IMR-90 (cell line): Measurements from ENCODE around the gene TUBGCP2. TPM values are rescaled to one million over a fixed set of nuclear protein-coding genes. Genes with fewer than 3 reads are reported as not detected.
A peak's percentile ranks its signal among the peaks of the same experiment; 100 is the strongest.

Source experiments
- ATAC-seq: fragments of 200-7000 bp; cut with Tn5 transposase; 2 replicates; pipeline ENCODE4 v1.9.1; 2020; ENCODE audit warnings: low read depth, mild to moderate bottlenecking, moderate library complexity
- BruUV-seq: library from RNA; stranded (reverse); fragments of 400-500 nt; replicated peaks from 2 replicates; lab custom pipeline; 2021; lab: Mats Ljungman, UMichigan
- CTCF ChIA-PET: fragments of 300-600 bp; formaldehyde crosslinking; extraction: SDS; loops from one replicate; lab custom pipeline; 2021; ENCODE audit warnings: antibody characterized with exemption; lab: Yijun Ruan, JAX
- POLR2A ChIA-PET: fragments of 300-600 bp; sonication (Branson Sonifier 250); formaldehyde crosslinking; loops from one replicate; lab custom pipeline; 2022; ENCODE audit warnings: antibody characterized with exemption; ENCODE audit not compliant: unreplicated experiment; lab: Charles Lee
- DNase-seq: peaks from one replicate; pipeline ENCODE4 v3.0.0; 2013
- H2AFZ ChIP-seq: replicated peaks from 2 replicates; pipeline ENCODE3; 2013; ENCODE audit warnings: low read length, mild to moderate bottlenecking; ENCODE audit not compliant: poor library complexity
- H2AK5ac ChIP-seq: 2 replicates; pipeline ENCODE4 v1.6.1; 2013; ENCODE audit warnings: low read depth, low read length, inconsistent platforms
- H2AK9ac ChIP-seq: replicated peaks from 2 replicates; pipeline ENCODE3; 2013; ENCODE audit warnings: mild to moderate bottlenecking, low read depth, low read length, moderate library complexity; ENCODE audit not compliant: poor library complexity
- H2BK120ac ChIP-seq: 2 replicates; pipeline ENCODE4 v1.6.1; 2013; ENCODE audit warnings: low read depth, low read length, inconsistent platforms
- H2BK15ac ChIP-seq: 3 replicates; pipeline ENCODE4 v1.6.1; 2013; ENCODE audit warnings: low read depth, low read length, inconsistent platforms
- H2BK20ac ChIP-seq: 2 replicates; pipeline ENCODE4 v1.6.1; 2013; ENCODE audit warnings: low read depth, mild to moderate bottlenecking, inconsistent platforms, low read length, moderate library complexity
- H2BK5ac ChIP-seq: 2 replicates; pipeline ENCODE4 v1.6.1; 2013; ENCODE audit warnings: mild to moderate bottlenecking, low read depth, low read length, inconsistent platforms; ENCODE audit not compliant: poor library complexity, severe bottlenecking
- H3K14ac ChIP-seq: replicated peaks from 2 replicates; pipeline ENCODE4 v1.6.1; 2013; ENCODE audit warnings: low read depth, low read length, inconsistent platforms
- H3K18ac ChIP-seq: 2 replicates; pipeline ENCODE4 v1.6.1; 2013; ENCODE audit warnings: low read depth, low read length, control low read depth
- H3K23ac ChIP-seq: 2 replicates; pipeline ENCODE4 v1.6.1; 2013; ENCODE audit warnings: low read depth, low read length, inconsistent platforms
- H3K27ac ChIP-seq: 2 replicates; pipeline ENCODE4 v1.5.1; 2013; ENCODE audit warnings: mild to moderate bottlenecking, control low read depth, low read length; ENCODE audit not compliant: insufficient read depth
- H3K27me3 ChIP-seq: 2 replicates; pipeline ENCODE4 v1.6.1; 2013; ENCODE audit warnings: low read length; ENCODE audit not compliant: control insufficient read depth, insufficient read depth
- H3K36me3 ChIP-seq: 2 replicates; pipeline ENCODE4 v1.6.1; 2013; ENCODE audit warnings: low read length, mixed read lengths; ENCODE audit not compliant: control insufficient read depth, insufficient read depth
- H3K4ac ChIP-seq: 2 replicates; pipeline ENCODE4 v1.6.1; 2013; ENCODE audit warnings: low read depth, low read length, inconsistent platforms
- H3K4me1 ChIP-seq: 2 replicates; pipeline ENCODE4 v1.6.1; 2013; ENCODE audit warnings: low read length, mixed read lengths; ENCODE audit not compliant: control insufficient read depth, insufficient read depth
- H3K4me2 ChIP-seq: 2 replicates; pipeline ENCODE4 v1.6.1; 2013; ENCODE audit warnings: low read depth, mild to moderate bottlenecking, control low read depth, low read length, moderate library complexity
- H3K4me3 ChIP-seq: 2 replicates; pipeline ENCODE4 v1.5.1; 2013; ENCODE audit warnings: low read depth, mild to moderate bottlenecking, control low read depth, low read length, moderate library complexity; ENCODE audit not compliant: insufficient read depth
- H3K56ac ChIP-seq: 2 replicates; pipeline ENCODE4 v1.6.1; 2013; ENCODE audit warnings: low read length, inconsistent platforms; ENCODE audit not compliant: insufficient read depth; ENCODE audit errors: extremely low read depth
- H3K79me1 ChIP-seq, 2 experiments: 2 replicates each; pipeline ENCODE4 v1.6.1; 2013; ENCODE audit warnings: low read length in 2 of 2, inconsistent platforms in 1 of 2, low read depth in 1 of 2
- H3K9ac ChIP-seq: 2 replicates; pipeline ENCODE4 v1.6.1; 2013; ENCODE audit warnings: low read depth, low read length, control low read depth
- H3K9me1 ChIP-seq: 2 replicates; pipeline ENCODE4 v1.6.1; 2013; ENCODE audit warnings: low read length, inconsistent platforms; ENCODE audit not compliant: insufficient read depth
- H3K9me3 ChIP-seq: 2 replicates; pipeline ENCODE4 v1.6.1; 2013; ENCODE audit warnings: low read length; ENCODE audit not compliant: control insufficient read depth, insufficient read depth
- H4K20me1 ChIP-seq: 2 replicates; pipeline ENCODE4 v1.6.1; 2013; ENCODE audit warnings: low read length, inconsistent platforms; ENCODE audit not compliant: insufficient read depth
- H4K5ac ChIP-seq: 2 replicates; pipeline ENCODE4 v1.6.1; 2013; ENCODE audit warnings: mild to moderate bottlenecking, low read depth, low read length, control low read depth
- H4K8ac ChIP-seq, 2 experiments: 2 replicates each; pipeline ENCODE4 v1.6.1; 2013; ENCODE audit warnings: low read depth in 2 of 2, low read length in 2 of 2, control low read depth in 1 of 2, inconsistent platforms in 1 of 2
- H4K91ac ChIP-seq: 2 replicates; pipeline ENCODE4 v1.6.1; 2013; ENCODE audit warnings: low read depth, low read length, inconsistent platforms; ENCODE audit not compliant: insufficient read depth
- BHLHE40 ChIP-seq: fragments of 150-350 bp; IDR thresholded peaks from 2 replicates; pipeline ENCODE4 v1.6.1; 2016; ENCODE audit warnings: mild to moderate bottlenecking, low read depth, low read length
- CEBPB ChIP-seq: IDR thresholded peaks from 2 replicates; pipeline ENCODE4 v1.6.1; 2012; ENCODE audit warnings: low read depth, low read length, improper control_type of control experiment
- CHD1 ChIP-seq: IDR thresholded peaks from 2 replicates; pipeline ENCODE4 v1.6.1; 2012; ENCODE audit warnings: low read depth, low read length, improper control_type of control experiment
- FOS ChIP-seq: fragments of 150-350 bp; IDR thresholded peaks from 2 replicates; pipeline ENCODE4 v1.6.1; 2016; ENCODE audit warnings: low read depth, low read length
- MAZ ChIP-seq: IDR thresholded peaks from 2 replicates; pipeline ENCODE4 v1.6.1; 2012; ENCODE audit warnings: low read depth, mild to moderate bottlenecking, low read length, improper control_type of control experiment, moderate library complexity, borderline replicate concordance
- NFE2L2 ChIP-seq: fragments of 150-350 bp; IDR thresholded peaks from 2 replicates; pipeline ENCODE4 v1.6.1; 2016; ENCODE audit warnings: low read depth, mild to moderate bottlenecking, low read length
- RFX5 ChIP-seq: IDR thresholded peaks from 2 replicates; pipeline ENCODE4 v1.8.0; 2012; ENCODE audit warnings: low read depth, mild to moderate bottlenecking, low read length, moderate library complexity
- WGBS, 2 experiments: methylation state at CpG; one replicate each; pipeline versions ENCODE4 v1.1.5 to v1.1.7; 2013; ENCODE audit warnings: missing lambda C conversion rate in 2 of 2; ENCODE audit not compliant: insufficient read length in 1 of 2; ENCODE audit errors: extremely low coverage in 2 of 2; 5-methylcytosine and 5-hydroxymethylcytosine counted together
- dilution Hi-C: fragments of 300-500 bp; cut with HindIII; formaldehyde crosslinking; loops from one replicate; pipeline ENCODE4 v1.14.3; 2018; ENCODE audit warnings: low sequenced_read_pairs; ENCODE audit not compliant: unreplicated experiment
- in situ Hi-C: fragments of 300-500 bp; cut with MboI; formaldehyde crosslinking; loops from 3 replicates; pipeline ENCODE4 v1.14.3; 2019; ENCODE audit warnings: low sequenced_read_pairs, inconsistent platforms, mixed read lengths
- intact Hi-C: fragments of 100-400 bp; cut with micrococcal nuclease; formaldehyde crosslinking; loops from 2 replicates; pipeline ENCODE4 v1.10.0; 2022
- polyA plus RNA-seq, 3 experiments: library from polyadenylated mRNA; depleted of rRNA; stranded (reverse); fragments of >200 nt; gene quantifications; 2 replicates each; pipeline ENCODE4 v1.2.3, GENCODE V29; 2012; ENCODE audit warnings: low replicate concordance in 1 of 3
- total RNA-seq: library from RNA; depleted of rRNA; stranded (reverse); fragments of >200 nt; gene quantifications from 2 replicates; pipeline ENCODE4 v1.2.3, GENCODE V29; 2012

Gene TUBGCP2
- total and polyA plus RNA-seq, 2 of the 4 experiments (the other 2 are of a cell fraction): 48.1 to 72.6 TPM

DNA sequence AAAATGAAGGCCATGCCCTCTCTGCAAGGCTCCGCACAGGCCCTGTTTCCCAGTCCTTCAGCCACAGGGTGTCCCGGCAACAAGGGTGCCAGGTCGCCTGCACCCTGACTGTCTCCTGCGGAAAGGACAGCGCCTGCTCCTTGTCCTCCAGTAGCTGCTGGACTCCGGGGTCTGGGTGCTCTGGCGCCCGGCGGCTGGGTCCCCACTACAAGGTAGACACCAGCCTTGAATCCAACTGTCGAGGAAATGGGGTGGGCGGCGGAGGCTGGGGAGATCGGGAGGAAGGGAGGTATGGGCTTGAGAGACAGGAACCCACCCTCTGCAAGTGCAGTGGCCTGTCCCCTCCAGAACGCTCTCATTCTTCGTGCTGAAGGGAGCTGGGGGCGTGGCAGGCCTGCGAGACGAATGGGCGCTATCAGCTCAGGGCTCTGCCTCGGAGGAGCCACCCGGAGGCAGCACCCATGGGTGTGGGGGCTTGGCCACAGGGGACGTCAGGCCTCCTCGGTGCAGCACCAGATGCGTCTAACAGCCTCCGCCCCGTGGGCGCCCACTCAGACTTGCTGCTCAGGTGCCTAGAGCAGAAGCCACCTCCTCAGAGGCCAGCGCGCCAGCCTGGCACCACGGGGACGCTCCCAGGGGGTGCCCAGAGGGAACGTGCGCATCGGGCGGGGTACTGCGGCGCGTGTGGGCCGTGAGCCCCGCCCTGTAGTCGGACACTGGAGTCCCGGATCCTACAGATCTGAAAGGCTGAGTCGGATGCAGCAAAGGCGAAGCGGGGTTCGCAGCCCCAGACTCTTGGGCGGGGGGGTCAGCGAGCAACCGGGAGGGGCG, 47.6 kb downstream of the TUBGCP2 start:
- Histone ChIP-seq H3K36me3 (no peaks in the 10 kb centered on the region), H2BK15ac (peak overlapping the region; percentile 44; the same call in 1 of the 3 replicates), H4K5ac (peak overlapping the region; percentile 92), H3K4me1 (peaks cover 21% of the 10 kb centered on the region), H4K8ac (peak overlapping the region; percentile 74 to 94), H3K9ac (peak overlapping the region; percentile 60), H4K20me1 (no peaks in the 10 kb centered on the region), H2AK9ac (peak overlapping the region; percentile 99), H2BK20ac (peak overlapping the region; percentile 70), H3K4me3 (peak overlapping the region; percentile 66), H2BK5ac (peak overlapping the region; percentile 91), H3K27ac (peak overlapping the region; percentile 91), H3K23ac (peak overlapping the region; percentile 91), H3K4me2 (peak overlapping the region; percentile 78), H3K56ac (no peak overlapping the region; the same call in 1 of the 2 replicates), H2AK5ac (peak overlapping the region; percentile 88), H3K4ac (peak overlapping the region; percentile 92), H3K9me1 (peaks cover 18% of the 10 kb centered on the region), H3K79me1 (peaks cover 0 to 4% of the 10 kb centered on the region in 2 experiments; a peak in 1 of 4 replicates), H4K91ac (peak overlapping the region; percentile 76), H3K14ac (peak overlapping the region; percentile 93), H2AFZ (peak overlapping the region; percentile 93), H3K9me3 (no peaks in the 10 kb centered on the region), H3K27me3 (no peaks in the 10 kb centered on the region), H2BK120ac (peak overlapping the region; percentile 82), H3K18ac (peak overlapping the region; percentile 21; the same call in 1 of the 2 replicates)
- intact Hi-C loops: loop anchor here (5.0 kb wide), 1 partner anchor 46 kb away; the partner anchor contains the start of genes TUBGCP2 and ZNF511
- no peak for TF ChIP-seq BHLHE40
- no peak for TF ChIP-seq NFE2L2
- TF ChIP-seq CEBPB: no peak
- TF ChIP-seq CHD1: no peak
- TF ChIP-seq MAZ: no peak
- no peak for TF ChIP-seq FOS
- TF ChIP-seq RFX5: no peak
- CTCF ChIA-PET: no interaction called here
- POLR2A ChIA-PET: no interaction called here
- no TSS peak for BruUV-seq
- dilution Hi-C loops: no loop called here
- peak; percentile 36 for ATAC-seq
- DNase-seq: no peak
- in situ Hi-C loops: loop anchor here (25.0 kb wide), 1 partner anchor 599 kb away; no protein-coding TSS in a partner anchor
- WGBS, 2 experiments: 59% methylated on average over 24 of the region's 50 CpGs; no CpG with 5 or more reads in 1 of the 2 experiments
